Left cardiac atrium (tissue), 4 donors: Measurements from ENCODE around the gene ELFN2. TPM values are rescaled to one million over a fixed set of nuclear protein-coding genes. Genes with fewer than 3 reads are reported as not detected.

Source experiments
- ATAC-seq, 2 donors: fragments of 200-7000 bp; cut with Tn5 transposase; one replicate each; pipeline ENCODE4 v1.9.1; 2020; ENCODE audit warnings: mild to moderate bottlenecking in 2 of 2, moderate library complexity in 2 of 2
- DNase-seq: peaks from one replicate; pipeline ENCODE4 v3.0.0-alpha.2; 2020
- intact Hi-C, 2 donors: fragments of 100-400 bp; cut with DNase I; formaldehyde crosslinking; loops; one replicate each; pipeline versions ENCODE4 v1.14.1 to v1.15.1; 2022 to 2023
- total RNA-seq, 2 donors: library from RNA; stranded (reverse); fragmentation: NEBNext Ultra II Directional; extraction: Animal tissue kit (Norgen Biotek cat#: 25700); gene quantifications; one replicate each; pipeline ENCODE4 v1.2.1, GENCODE V29; 2021
- donor health status: DM: no; HTN: yes; CAD: no.
- donor health status: DM: no; HTN: yes; CAD: no; lungs with severe emphysema.
- donor health status: DM: yes; HTN: yes; CAD: no.
- donor health status: Dilated cardiomyopathy.

ELFN2 gene
- total RNA-seq, 2 donors from 2014 or later: 0.05 TPM; not detected in 1

DNA sequence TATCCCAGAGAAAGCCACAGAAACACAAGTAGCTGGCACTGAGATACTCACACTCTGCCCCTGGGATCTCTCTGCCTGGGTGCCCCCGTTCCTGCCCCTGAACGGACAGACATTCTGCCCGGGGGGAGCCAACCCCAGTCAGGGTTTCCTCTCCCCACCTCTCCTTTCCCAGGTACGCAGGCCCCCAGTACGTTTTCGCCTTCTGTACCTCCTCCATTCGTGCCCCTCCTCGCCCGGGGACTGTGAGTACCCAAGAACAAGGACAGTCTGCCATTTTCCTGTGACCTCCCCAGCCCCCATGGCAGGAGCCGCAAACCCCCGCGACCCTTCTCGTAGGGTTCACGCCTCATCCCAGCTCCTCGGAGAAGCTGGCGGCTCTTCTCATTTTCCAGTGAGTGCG, 29.1 kb upstream of the ELFN2 start:
- DNase-seq: no peak
- ATAC-seq: no peak
- intact Hi-C loops: loop anchor here (2.0 to 10.0 kb wide), 3 partner anchors 140 to 194 kb away; no protein-coding TSS in a partner anchor

GRCh38 chr22:37455896-37456295, 28.6 kb upstream of the ELFN2 start:
- ATAC-seq (no peak), DNase-seq (no peak)

GRCh38 chr22:37454857-37455686, 27.8 kb upstream of the ELFN2 start:
- intact Hi-C loops: loop anchor here (5.0 to 10.0 kb wide), 2 partner anchors 140 to 193 kb away; no protein-coding TSS in a partner anchor
- ATAC-seq (peak; percentile 23 to 82), DNase-seq (no peak)

More at GRCh38 chr22:37455896-37456295, 28.6 kb upstream of the ELFN2 start:
- intact Hi-C loops: loop anchor here (2.0 to 10.0 kb wide), 3 partner anchors 139 to 194 kb away; no protein-coding TSS in a partner anchor

DNA sequence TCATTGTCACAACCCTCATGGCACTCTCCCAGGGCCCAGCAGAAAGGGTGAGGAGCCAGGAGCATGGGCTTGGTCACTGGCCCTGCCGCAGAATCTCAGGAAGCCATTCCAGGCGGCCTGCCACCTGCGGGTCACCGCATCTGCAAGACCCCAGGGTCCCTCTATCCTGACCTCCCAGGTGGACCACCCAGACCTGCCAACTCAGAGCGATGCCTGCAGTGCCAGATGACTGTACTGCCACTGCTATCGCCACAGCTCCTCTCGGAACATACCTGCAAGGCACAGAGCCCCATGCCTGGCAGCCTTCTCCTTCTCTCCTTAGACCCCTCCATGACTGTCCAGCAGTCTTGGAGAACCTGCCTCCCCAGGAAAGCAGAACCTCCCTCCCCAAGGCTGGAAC, 26.4 kb upstream of the ELFN2 start:
- intact Hi-C loops: loop anchor here in 1 of 2 donors (10.0 kb wide), 1 partner anchor 139 kb away; no protein-coding TSS in a partner anchor
- ATAC-seq: no peak
- no peak for DNase-seq

- no peak for ATAC-seq
- DNase-seq: no peak
- intact Hi-C loops: loop anchor here in 1 of 2 donors (10.0 kb wide), 1 partner anchor 136 kb away; no protein-coding TSS in a partner anchor
Measured at GRCh38 chr22:37451218-37451617, 23.9 kb upstream of the ELFN2 start.

DNA sequence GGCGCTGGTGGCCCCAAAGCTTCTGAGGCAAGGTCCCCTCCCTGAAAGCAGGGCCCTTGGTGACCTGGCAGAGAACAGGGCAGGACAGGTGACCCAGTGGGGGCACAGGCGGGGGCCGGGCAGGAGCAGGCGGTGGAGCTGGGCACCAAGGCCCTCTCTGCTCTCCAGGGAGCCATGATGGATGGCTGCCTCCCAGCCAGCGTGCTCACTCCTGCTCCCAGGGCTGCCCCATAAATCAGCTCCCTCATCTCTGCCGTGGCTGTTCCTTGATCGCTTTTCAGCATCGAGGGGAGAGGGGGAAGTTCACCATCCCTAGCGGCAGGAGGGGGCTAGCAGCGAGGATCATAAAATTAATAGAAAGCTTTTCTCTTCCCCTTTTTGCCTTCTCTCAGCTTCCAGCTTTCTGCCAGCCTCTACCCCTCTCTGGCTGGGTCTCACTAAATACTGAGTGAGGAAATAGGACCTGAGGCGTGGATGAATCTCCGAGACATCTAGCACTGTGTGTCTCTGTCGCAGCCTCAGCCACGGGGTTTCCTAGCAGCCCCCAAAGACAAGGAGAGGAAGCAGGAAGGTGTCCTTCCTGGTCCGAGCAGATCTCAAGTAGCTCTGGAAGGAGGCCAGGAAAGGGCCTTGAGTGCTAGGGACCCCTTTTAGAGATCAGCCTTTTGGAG, 22.2 kb upstream of the ELFN2 start:
- no peak for DNase-seq
- intact Hi-C loops: loop anchor here in 1 of 2 donors (10.0 kb wide), 1 partner anchor 135 kb away; no protein-coding TSS in a partner anchor
- ATAC-seq: no peak

- intact Hi-C loops: no loop called here
- no peak for ATAC-seq
- no peak for DNase-seq
Measured at GRCh38 chr22:37448516-37449127, 21.3 kb upstream of the ELFN2 start.

DNA sequence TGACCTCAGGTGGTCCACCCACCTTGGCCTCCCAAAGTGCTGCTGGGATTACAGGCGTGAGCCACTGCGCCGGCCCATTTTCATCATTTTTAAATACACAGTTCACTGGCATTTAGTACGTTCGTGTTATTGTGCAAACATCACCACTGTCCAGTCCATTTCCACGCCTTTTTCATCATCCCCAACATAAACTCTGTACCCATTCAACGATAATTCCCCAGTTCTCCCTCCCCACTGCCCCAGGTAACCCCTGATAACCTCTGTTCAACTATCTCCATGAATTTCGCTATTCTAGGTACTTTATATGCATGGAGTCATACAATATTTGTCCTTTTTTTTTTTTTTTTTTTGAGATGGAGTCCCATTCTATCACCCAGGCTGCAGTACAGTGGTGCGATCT, 18.2 kb upstream of the ELFN2 start:
- intact Hi-C loops: no loop called here
- ATAC-seq (no peak), DNase-seq (no peak)

DNA sequence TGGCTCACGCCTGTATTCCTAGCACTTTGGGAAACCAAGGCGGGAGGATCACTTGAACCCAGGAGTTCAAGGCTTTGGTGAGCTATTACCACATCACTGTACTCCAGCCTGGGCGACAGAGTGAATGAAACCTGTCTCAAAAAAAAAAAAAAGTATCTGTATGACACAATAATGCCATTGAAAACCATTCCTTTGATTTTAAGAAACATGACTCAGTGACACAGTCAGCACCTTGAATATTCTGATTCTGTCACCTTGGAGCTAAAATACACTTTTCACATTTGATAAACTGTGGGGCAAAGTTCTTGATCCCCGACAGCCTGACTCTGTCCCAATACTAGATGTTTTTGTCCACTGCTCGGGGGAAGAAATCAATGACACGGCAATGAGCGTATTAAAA, 16.7 kb upstream of the ELFN2 start:
- intact Hi-C loops: no loop called here
- no peak for ATAC-seq
- DNase-seq: no peak

- no peak for ATAC-seq
- intact Hi-C loops: no loop called here
Measured at GRCh38 chr22:37443086-37443485, 15.8 kb upstream of the ELFN2 start.

DNA sequence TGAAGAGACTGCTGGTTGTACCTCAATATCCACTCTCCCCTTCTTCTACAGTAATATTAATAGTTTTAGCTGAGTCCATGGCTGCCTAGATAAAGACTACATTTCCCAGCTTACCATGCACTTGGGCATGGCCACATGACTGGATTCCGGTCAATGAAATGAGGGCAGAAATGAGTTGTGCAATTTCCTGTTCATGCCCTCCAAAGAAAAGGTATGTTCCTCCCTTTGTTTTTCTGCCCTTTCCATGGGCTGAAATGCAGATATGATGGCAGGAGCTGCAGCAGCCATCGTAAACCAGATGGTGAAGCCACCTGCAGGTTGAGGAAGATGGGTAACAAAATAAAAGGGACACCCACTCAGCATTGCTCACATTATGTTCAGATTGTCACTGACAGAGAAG, 15.3 kb upstream of the ELFN2 start:
- ATAC-seq (no peak), DNase-seq (no peak)
- intact Hi-C loops: no loop called here

More at GRCh38 chr22:37443086-37443485, 15.8 kb upstream of the ELFN2 start:
- no peak for DNase-seq

GRCh38 chr22:37442135-37442534, 14.9 kb upstream of the ELFN2 start:
- DNase-seq (no peak), ATAC-seq (no peak)
- intact Hi-C loops: no loop called here

GRCh38 chr22:37440875-37441274, 13.6 kb upstream of the ELFN2 start:
- DNase-seq: no peak
- ATAC-seq: no peak
- intact Hi-C loops: no loop called here

GRCh38 chr22:37439347-37439746, 12.1 kb upstream of the ELFN2 start:
- DNase-seq (no peak), ATAC-seq (no peak)
- intact Hi-C loops: no loop called here

DNA sequence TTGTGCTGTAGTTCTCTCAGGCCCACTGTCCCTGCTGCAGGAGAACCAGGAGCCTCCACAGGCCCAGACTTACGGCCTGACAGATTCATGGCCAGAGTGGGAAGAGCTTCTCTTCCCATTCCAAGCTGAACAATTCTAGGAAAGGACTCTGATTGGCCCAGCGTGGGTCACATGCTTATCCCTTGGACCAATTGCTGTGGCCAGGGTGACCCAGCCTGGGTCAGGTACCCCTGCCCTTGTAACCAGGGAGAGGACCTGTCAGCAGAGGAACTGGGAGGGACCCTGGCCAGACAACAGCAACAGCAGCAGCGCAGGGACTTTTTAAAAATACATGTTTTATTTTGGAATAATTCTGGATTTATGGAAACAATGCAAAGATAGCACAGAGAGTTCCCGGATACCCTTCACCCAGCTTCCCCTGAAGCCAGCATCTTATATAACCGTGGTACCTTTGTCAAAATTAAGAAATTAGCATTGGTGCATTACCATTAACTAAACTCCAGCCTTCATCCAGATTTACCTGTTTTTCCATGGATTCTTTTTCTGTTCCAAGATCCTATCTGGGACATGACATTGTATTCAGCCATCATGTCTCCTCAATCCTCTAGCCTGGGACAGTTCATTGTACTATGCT, 8.8 kb upstream of the ELFN2 start:
- no peak for DNase-seq
- intact Hi-C loops: no loop called here
- ATAC-seq: no peak

- no peak for DNase-seq
- intact Hi-C loops: no loop called here
- ATAC-seq: no peak
Measured at GRCh38 chr22:37433786-37434185, 6.5 kb upstream of the ELFN2 start.

DNA sequence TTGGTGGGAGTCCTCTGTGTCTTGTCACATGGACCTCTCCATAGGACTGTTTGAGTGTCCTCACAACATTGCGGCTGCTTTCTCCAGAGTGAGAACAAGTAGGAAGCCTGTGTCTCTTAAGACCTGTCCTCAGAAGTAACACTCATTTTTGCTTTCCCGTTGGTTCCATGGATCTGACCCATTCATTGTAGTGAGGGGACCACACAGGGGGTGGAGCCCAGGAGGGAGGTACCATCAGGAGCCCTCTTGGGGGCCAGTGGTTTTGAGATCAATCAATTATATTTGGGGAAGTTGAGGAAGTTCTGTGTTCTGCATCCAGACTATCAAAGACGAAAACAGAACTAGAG, 5.4 kb upstream of the ELFN2 start:
- DNase-seq: no peak
- ATAC-seq: no peak
- intact Hi-C loops: no loop called here

GRCh38 chr22:37431801-37432707, 4.8 kb upstream of the ELFN2 start:
- intact Hi-C loops: no loop called here
- no peak for DNase-seq

More at GRCh38 chr22:37431801-37432707, 4.8 kb upstream of the ELFN2 start:
- no peak for ATAC-seq
